ENCODE measurements around the gene NECTIN3.

NECTIN3 gene

GRCh38 chr3:111087924-111088469 is 16.4 kb downstream of the NECTIN3 start:
- no peak for DNase-seq

GRCh38 chr3:111096487-111097209 is 25.0 kb downstream of the NECTIN3 start:
- no peak for DNase-seq

- no peak for DNase-seq
These were observed 32.2 kb downstream of the NECTIN3 start for GRCh38 chr3:111103807-111104206.

GRCh38 chr3:111106993-111107661 is 35.5 kb downstream of the NECTIN3 start:
- no peak for DNase-seq

GRCh38 chr3:111107662-111108035 is 36.0 kb downstream of the NECTIN3 start:
- no peak for DNase-seq

- no peak for DNase-seq
These were observed 41.3 kb downstream of the NECTIN3 start for GRCh38 chr3:111112913-111113312.

- DNase-seq, result no peak
These were observed 57.3 kb downstream of the NECTIN3 start for GRCh38 chr3:111128884-111129283.

- DNase-seq, result no peak
These were observed 59.2 kb downstream of the NECTIN3 start for GRCh38 chr3:111130827-111131226.

- DNase-seq, result no peak
These were observed 62.7 kb downstream of the NECTIN3 start for GRCh38 chr3:111134302-111134701.

GRCh38 chr3:111151438-111151837 is 79.8 kb downstream of the NECTIN3 start:
- DNase-seq, result no peak

- no peak for DNase-seq
These were observed 80.9 kb downstream of the NECTIN3 start for GRCh38 chr3:111152496-111152895.

GRCh38 chr3:111156517-111156916 is 84.9 kb downstream of the NECTIN3 start:
- no peak for DNase-seq

- DNase-seq, result no peak
These were observed 87.8 kb downstream of the NECTIN3 start for GRCh38 chr3:111159391-111159790.

- DNase-seq, result no peak
These were observed 93.0 kb downstream of the NECTIN3 start for GRCh38 chr3:111164621-111165020.

- DNase-seq, result no peak
These were observed 93.8 kb downstream of the NECTIN3 start for GRCh38 chr3:111165411-111165810.

GRCh38 chr3:111173328-111173900 is 101.8 kb downstream of the NECTIN3 start:
- DNase-seq, result no peak

- no peak for DNase-seq
These were observed 102.3 kb downstream of the NECTIN3 start for GRCh38 chr3:111173906-111174305.

GRCh38 chr3:111190518-111190917 is 118.9 kb downstream of the NECTIN3 start:
- no peak for DNase-seq

GRCh38 chr3:111193472-111193871 is 121.9 kb downstream of the NECTIN3 start:
- no peak for DNase-seq

- DNase-seq, result no peak
These were observed 122.4 kb downstream of the NECTIN3 start for GRCh38 chr3:111194048-111194447.

GRCh38 chr3:111197485-111197884 is 125.9 kb downstream of the NECTIN3 start:
- no peak for DNase-seq

- no peak for DNase-seq
These were observed 128.4 kb downstream of the NECTIN3 start for GRCh38 chr3:111200027-111200426.

GRCh38 chr3:111210003-111210711 is 138.5 kb downstream of the NECTIN3 start:
- no peak for DNase-seq
